WTC11 (cell line): ENCODE measurements around the gene GEMIN5. TPM values are rescaled to one million over a fixed set of nuclear protein-coding genes. Genes with fewer than 3 reads are reported as not detected.

Experiments used
- ATAC-seq: fragments of 200-7000 bp; cut with Tn5 transposase; 2 replicates; pipeline ENCODE4 v1.10.0; 2021; ENCODE audit warnings: mild to moderate bottlenecking, moderate library complexity
- CTCF ChIA-PET: fragments of 300-600 bp; sonication (Branson Sonifier 250); formaldehyde crosslinking; loops from one replicate; lab custom pipeline; 2021; ENCODE audit warnings: antibody characterized with exemption; lab: Charles Lee
- POLR2A ChIA-PET: fragments of 350-600 bp; sonication (Branson Sonifier 250); formaldehyde crosslinking; loops from one replicate; lab custom pipeline; 2021; ENCODE audit warnings: antibody characterized with exemption; lab: Charles Lee
- DNase-seq: peaks from one replicate; pipeline ENCODE4 v3.0.0; 2021; ENCODE audit warnings: low spot score
- H3K27ac Mint-ChIP-seq: 2 replicates; pipeline ENCODE4 v1.8.0; 2021; ENCODE audit warnings: mixed read lengths
- H3K27me3 Mint-ChIP-seq: 2 replicates; pipeline ENCODE4 v1.8.0; 2021; ENCODE audit warnings: low read depth, mild to moderate bottlenecking, moderate library complexity, mixed read lengths
- H3K36me3 Mint-ChIP-seq: 2 replicates; pipeline ENCODE4 v1.8.0; 2021; ENCODE audit warnings: mixed read lengths
- H3K4me1 Mint-ChIP-seq: 2 replicates; pipeline ENCODE4 v1.8.0; 2022; ENCODE audit warnings: mixed read lengths
- H3K4me3 Mint-ChIP-seq: 2 replicates; pipeline ENCODE4 v1.8.0; 2021; ENCODE audit warnings: mild to moderate bottlenecking, moderate library complexity, mixed read lengths
- H3K9me3 Mint-ChIP-seq: 2 replicates; pipeline ENCODE4 v1.8.0; 2021; ENCODE audit warnings: mixed read lengths
- ESRRA ChIP-seq: sonication (generic); formaldehyde crosslinking; IDR thresholded peaks from 2 replicates; pipeline ENCODE4 v1.8.1; 2022; ENCODE audit warnings: mild to moderate bottlenecking, missing genetic modification reagents, borderline replicate concordance
- FOXJ3 ChIP-seq: sonication (generic); formaldehyde crosslinking; IDR thresholded peaks from 2 replicates; pipeline ENCODE4 v1.9.0; 2021; ENCODE audit warnings: missing genetic modification reagents, mild to moderate bottlenecking, borderline replicate concordance
- GTF2I ChIP-seq: fragments of 250-450 bp; sonication (Bioruptor Pico); conservative IDR thresholded peaks from 2 replicates; pipeline ENCODE4 v1.4.0; 2021; ENCODE audit warnings: mild to moderate bottlenecking
- HMGA2 ChIP-seq: fragments of 250-450 bp; sonication (Bioruptor Pico); IDR thresholded peaks from 2 replicates; pipeline ENCODE4 v1.4.0; 2021; ENCODE audit warnings: mild to moderate bottlenecking, moderate library complexity
- HMGXB4 ChIP-seq: sonication (generic); formaldehyde crosslinking; IDR thresholded peaks from 2 replicates; pipeline ENCODE4 v1.8.1; 2023; ENCODE audit warnings: mild to moderate bottlenecking, moderate library complexity, missing genetic modification reagents
- OVOL2 ChIP-seq: fragments of 250-450 bp; sonication (Bioruptor Pico); IDR thresholded peaks from 2 replicates; pipeline ENCODE4 v1.9.0; 2021; ENCODE audit warnings: mild to moderate bottlenecking, borderline replicate concordance
- PRDM15 ChIP-seq: sonication (generic); formaldehyde crosslinking; IDR thresholded peaks from 2 replicates; pipeline ENCODE4 v1.8.0; 2022; ENCODE audit warnings: missing genetic modification reagents
- RELA ChIP-seq: sonication (generic); formaldehyde crosslinking; IDR thresholded peaks from 2 replicates; pipeline ENCODE4 v1.8.1; 2022; ENCODE audit warnings: missing genetic modification reagents, mild to moderate bottlenecking, borderline replicate concordance
- SP1 ChIP-seq: sonication (generic); formaldehyde crosslinking; conservative IDR thresholded peaks from 2 replicates; pipeline ENCODE4 v1.8.1; 2022; ENCODE audit warnings: missing genetic modification reagents
- ZNF121 ChIP-seq: sonication (generic); formaldehyde crosslinking; IDR thresholded peaks from 2 replicates; pipeline ENCODE4 v1.8.0; 2023; ENCODE audit warnings: missing genetic modification reagents
- ZNF317 ChIP-seq: sonication (generic); formaldehyde crosslinking; IDR thresholded peaks from 2 replicates; pipeline ENCODE4 v1.8.1; 2023; ENCODE audit warnings: low read depth, mild to moderate bottlenecking, moderate library complexity, missing genetic modification reagents, borderline replicate concordance
- ZNF396 ChIP-seq: fragments of 250-450 bp; sonication (Bioruptor Pico); IDR thresholded peaks from 2 replicates; pipeline ENCODE4 v1.8.0; 2021; ENCODE audit warnings: mild to moderate bottlenecking, moderate library complexity, borderline replicate concordance
- ZNF416 ChIP-seq: fragments of 250-450 bp; sonication (Bioruptor Pico); IDR thresholded peaks from 2 replicates; pipeline ENCODE4 v1.9.0; 2021; ENCODE audit warnings: mild to moderate bottlenecking, inconsistent platforms
- ZNF532 ChIP-seq: fragments of 250-450 bp; sonication (Bioruptor Pico); IDR thresholded peaks from 2 replicates; pipeline ENCODE4 v1.9.0; 2021; ENCODE audit warnings: mild to moderate bottlenecking, borderline replicate concordance
- ZSCAN18 ChIP-seq: fragments of 250-450 bp; sonication (Bioruptor Pico); IDR thresholded peaks from 2 replicates; pipeline ENCODE4 v2.1.2; 2022; ENCODE audit warnings: mild to moderate bottlenecking, moderate library complexity
- total RNA-seq: library from RNA; stranded (reverse); gene quantifications from 3 replicates; pipeline ENCODE4 v1.2.3, GENCODE V29; 2021
- TF ChIP-seq, protein P1 (sequence below): sonication (generic); formaldehyde crosslinking; conservative IDR thresholded peaks from 2 replicates; pipeline ENCODE4 v1.8.1; 2023; ENCODE audit warnings: mild to moderate bottlenecking, low read depth, missing genetic modification reagents, moderate library complexity

The GEMIN5 gene
- total RNA-seq, 1 experiment from 2014 or later = 34.8 TPM

GRCh38 chr5:154944716-154945115 lies 6.7 kb upstream of the GEMIN5 start:
- CTCF ChIA-PET = interaction anchor here (1.0 to 1.8 kb wide), 3 partner anchors 51 to 60 kb away, joined by 4 to 6 read pairs (median 5); no protein-coding TSS in a partner anchor
- POLR2A ChIA-PET = no interaction called here
- H3K4me3 Mint-ChIP-seq = no peak overlapping the region
- DNase-seq (no peak), ATAC-seq (no peak)
- H3K27me3 Mint-ChIP-seq = no peaks in the 10 kb centered on the region
- H3K9me3 Mint-ChIP-seq = no peaks in the 10 kb centered on the region
- TF ChIP-seq ZNF396 (CRISPR knock-in tag) (no peak), PRDM15 (CRISPR knock-in tag) (no peak), ZNF121 (CRISPR knock-in tag) (no peak), OVOL2 (CRISPR knock-in tag) (no peak), ZNF416 (CRISPR knock-in tag) (no peak)
- TF ChIP-seq, all 79 proteins: peak for 0
- H3K4me1 Mint-ChIP-seq = peaks cover 6% of the 10 kb centered on the region; the same call in 1 of the 2 replicates
- H3K36me3 Mint-ChIP-seq = no peaks in the 10 kb centered on the region
- no peak overlapping the region for H3K27ac Mint-ChIP-seq

- CTCF ChIA-PET = interaction anchor here (1.8 kb wide), 1 partner anchor 61 kb away, joined by 4 read pairs; no protein-coding TSS in a partner anchor
- ATAC-seq = no peak
- DNase-seq = no peak
- Mint-ChIP-seq H3K4me3 (no peak overlapping the region), H3K27ac (no peak overlapping the region), H3K36me3 (no peaks in the 10 kb centered on the region), H3K9me3 (no peaks in the 10 kb centered on the region), H3K27me3 (peaks cover 2% of the 10 kb centered on the region; the same call in 1 of the 2 replicates), H3K4me1 (peaks cover 6% of the 10 kb centered on the region; the same call in 1 of the 2 replicates)
- POLR2A ChIA-PET = no interaction called here
- TF ChIP-seq, protein P1, sequence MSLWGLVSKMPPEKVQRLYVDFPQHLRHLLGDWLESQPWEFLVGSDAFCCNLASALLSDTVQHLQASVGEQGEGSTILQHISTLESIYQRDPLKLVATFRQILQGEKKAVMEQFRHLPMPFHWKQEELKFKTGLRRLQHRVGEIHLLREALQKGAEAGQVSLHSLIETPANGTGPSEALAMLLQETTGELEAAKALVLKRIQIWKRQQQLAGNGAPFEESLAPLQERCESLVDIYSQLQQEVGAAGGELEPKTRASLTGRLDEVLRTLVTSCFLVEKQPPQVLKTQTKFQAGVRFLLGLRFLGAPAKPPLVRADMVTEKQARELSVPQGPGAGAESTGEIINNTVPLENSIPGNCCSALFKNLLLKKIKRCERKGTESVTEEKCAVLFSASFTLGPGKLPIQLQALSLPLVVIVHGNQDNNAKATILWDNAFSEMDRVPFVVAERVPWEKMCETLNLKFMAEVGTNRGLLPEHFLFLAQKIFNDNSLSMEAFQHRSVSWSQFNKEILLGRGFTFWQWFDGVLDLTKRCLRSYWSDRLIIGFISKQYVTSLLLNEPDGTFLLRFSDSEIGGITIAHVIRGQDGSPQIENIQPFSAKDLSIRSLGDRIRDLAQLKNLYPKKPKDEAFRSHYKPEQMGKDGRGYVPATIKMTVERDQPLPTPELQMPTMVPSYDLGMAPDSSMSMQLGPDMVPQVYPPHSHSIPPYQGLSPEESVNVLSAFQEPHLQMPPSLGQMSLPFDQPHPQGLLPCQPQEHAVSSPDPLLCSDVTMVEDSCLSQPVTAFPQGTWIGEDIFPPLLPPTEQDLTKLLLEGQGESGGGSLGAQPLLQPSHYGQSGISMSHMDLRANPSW (CRISPR knock-in tag) = no peak
- TF ChIP-seq PRDM15 (CRISPR knock-in tag) = no peak
- no peak for TF ChIP-seq HMGA2 (CRISPR knock-in tag)
- no peak for TF ChIP-seq SP1 (CRISPR knock-in tag)
- TF ChIP-seq ZSCAN18 (CRISPR knock-in tag) = no peak
- TF ChIP-seq GTF2I = no peak
- TF ChIP-seq RELA (CRISPR knock-in tag) = no peak
- TF ChIP-seq FOXJ3 (CRISPR knock-in tag) = no peak
- TF ChIP-seq OVOL2 (CRISPR knock-in tag) = no peak
- no peak for TF ChIP-seq HMGXB4
- TF ChIP-seq ZNF532 (CRISPR knock-in tag) = no peak
- no peak for TF ChIP-seq ZNF317 (CRISPR knock-in tag)
- no peak for TF ChIP-seq ZNF121 (CRISPR knock-in tag)
- TF ChIP-seq ESRRA (CRISPR knock-in tag) = no peak
These were observed 5.5 kb upstream of the GEMIN5 start for GRCh38 chr5:154943527-154943926.
